Neural cell (in vitro differentiated cells): ENCODE measurements around the gene MGAM2. TPM values are rescaled to one million over a fixed set of nuclear protein-coding genes. Genes with fewer than 3 reads are reported as not detected.

ENCODE experiments used
- H2AFZ ChIP-seq: fragments of 200-600, 300-800 bp; sonication (generic), shearing (Covaris generic); 2 replicates; pipeline ENCODE4 v1.6.0; 2014; ENCODE audit warnings: low read depth, mild to moderate bottlenecking, antibody characterized with exemption, low read length, moderate library complexity
- H3F3A ChIP-seq: fragments of 200-600 bp; shearing (Covaris generic); 2 replicates; pipeline ENCODE4 v1.6.1; 2016; ENCODE audit warnings: mild to moderate bottlenecking, moderate library complexity, mixed read lengths, antibody characterized with exemption, low read length; ENCODE audit not compliant: insufficient read depth, poor library complexity, severe bottlenecking
- H3K27ac ChIP-seq: fragments of 200-600, 300-800 bp; sonication (generic), shearing (Covaris generic); 2 replicates; pipeline ENCODE4 v1.5.1; 2014; ENCODE audit warnings: mild to moderate bottlenecking, low read length, moderate library complexity
- H3K27me3 ChIP-seq: fragments of 300-800, 200-600 bp; sonication (generic), shearing (Covaris generic); 2 replicates; pipeline ENCODE4 v1.6.0; 2014; ENCODE audit warnings: mild to moderate bottlenecking, low read depth, low read length, moderate library complexity; ENCODE audit not compliant: insufficient read depth
- H3K36me3 ChIP-seq: fragments of 300-800, 200-600 bp; sonication (generic), shearing (Covaris generic); 2 replicates; pipeline ENCODE4 v1.5.1; 2014; ENCODE audit warnings: mild to moderate bottlenecking, antibody characterized with exemption, low read length, moderate library complexity; ENCODE audit not compliant: insufficient read depth
- H3K4me2 ChIP-seq: fragments of 300-800, 200-600 bp; sonication (generic), shearing (Covaris generic); 2 replicates; pipeline ENCODE4 v1.6.0; 2014; ENCODE audit warnings: mild to moderate bottlenecking, low read length
- H3K4me3 ChIP-seq: fragments of 300-800, 200-600 bp; sonication (generic), shearing (Covaris generic); 2 replicates; pipeline ENCODE4 v1.5.1; 2014; ENCODE audit warnings: mild to moderate bottlenecking, low read length, moderate library complexity
- H3K79me2 ChIP-seq: fragments of 200-600 bp; shearing (Covaris generic); replicated peaks from 2 replicates; pipeline ENCODE4 v1.6.0; 2014; ENCODE audit warnings: mild to moderate bottlenecking, low read length, moderate library complexity; ENCODE audit not compliant: insufficient read depth
- H3K9ac ChIP-seq: fragments of 300-800, 200-600 bp; sonication (generic), shearing (Covaris generic); 2 replicates; pipeline ENCODE4 v1.6.1; 2016; ENCODE audit warnings: mild to moderate bottlenecking, low read length, mixed read lengths
- H3K9me2 ChIP-seq: fragments of 200-600 bp; shearing (Covaris generic); 2 replicates; pipeline ENCODE4 v1.6.1; 2016; ENCODE audit warnings: mild to moderate bottlenecking, low read length, mixed read lengths; ENCODE audit not compliant: insufficient read depth
- H3K9me3 ChIP-seq: fragments of 200-600, 300-800 bp; sonication (generic), shearing (Covaris generic); 2 replicates; pipeline ENCODE4 v1.6.1; 2016; ENCODE audit warnings: mild to moderate bottlenecking, mixed run types, low read length, moderate library complexity, mixed read lengths
- H4K20me1 ChIP-seq: fragments of 200-600 bp; shearing (Covaris generic); 2 replicates; pipeline ENCODE4 v1.6.1; 2016; ENCODE audit warnings: mild to moderate bottlenecking, mixed run types; ENCODE audit not compliant: insufficient read depth
- CTCF ChIP-seq: fragments of 450-650 bp; IDR thresholded peaks from 2 replicates; pipeline ENCODE4 v1.5.1; 2014; ENCODE audit warnings: antibody characterized with exemption, mild to moderate bottlenecking, moderate library complexity; ENCODE audit not compliant: poor library complexity, severe bottlenecking
- EP300 ChIP-seq: fragments of 450-650 bp; conservative IDR thresholded peaks from 2 replicates; pipeline ENCODE4 v1.6.1; 2014; ENCODE audit warnings: antibody characterized with exemption, mild to moderate bottlenecking, moderate library complexity; ENCODE audit not compliant: poor library complexity, severe bottlenecking
- EZH2 ChIP-seq: fragments of 200-600, 300-800 bp; shearing (Covaris generic), sonication (generic); IDR thresholded peaks from 2 replicates; pipeline ENCODE4 v1.6.1; 2014; ENCODE audit warnings: antibody characterized with exemption, low read length, borderline replicate concordance, mild to moderate bottlenecking; ENCODE audit not compliant: insufficient read depth, poor library complexity, severe bottlenecking
- MXI1 ChIP-seq: fragments of 450-650 bp; conservative IDR thresholded peaks from 2 replicates; pipeline ENCODE4 v1.6.1; 2014; ENCODE audit warnings: antibody characterized with exemption, mild to moderate bottlenecking; ENCODE audit not compliant: poor library complexity, severe bottlenecking
- POLR2AphosphoS5 ChIP-seq: IDR thresholded peaks from 2 replicates; pipeline ENCODE4 v1.6.1; 2012
- RAD21 ChIP-seq: fragments of 450-650 bp; conservative IDR thresholded peaks from 2 replicates; pipeline ENCODE4 v1.6.1; 2014; ENCODE audit warnings: antibody characterized with exemption, mild to moderate bottlenecking, moderate library complexity
- REST ChIP-seq: IDR thresholded peaks from 2 replicates; pipeline ENCODE4 v1.6.1; 2012; ENCODE audit warnings: borderline replicate concordance
- SMC3 ChIP-seq: fragments of 450-650 bp; conservative IDR thresholded peaks from 2 replicates; pipeline ENCODE4 v1.6.1; 2014; ENCODE audit warnings: antibody characterized with exemption, mild to moderate bottlenecking, moderate library complexity; ENCODE audit not compliant: poor library complexity
- TAF1 ChIP-seq: IDR thresholded peaks from 2 replicates; pipeline ENCODE4 v1.6.1; 2012; ENCODE audit warnings: low read depth
- polyA plus RNA-seq: library from polyadenylated mRNA; depleted of rRNA; stranded (reverse); fragments of >200 nt; gene quantifications from 2 replicates; pipeline ENCODE4 v1.2.3, GENCODE V29; 2014

MGAM2 gene
- polyA plus RNA-seq, 1 donor from 2014 or later = 0.76 TPM

- H3K9me2 ChIP-seq = no peaks in the 10 kb centered on the region
- no peak overlapping the region for H3K9ac ChIP-seq
- no peaks in the 10 kb centered on the region for H3K79me2 ChIP-seq
- no peak overlapping the region for H3K4me2 ChIP-seq
- H3K4me3 ChIP-seq = no peak overlapping the region
- H4K20me1 ChIP-seq = no peaks in the 10 kb centered on the region
- no peak overlapping the region for H3K27ac ChIP-seq
- TF ChIP-seq RAD21 (no peak), POLR2AphosphoS5 (no peak), REST (no peak), MXI1 (no peak), SMC3 (no peak), CTCF (no peak), TAF1 (no peak), EP300 (no peak), EZH2 (no peak)
- H3F3A ChIP-seq = no peaks in the 10 kb centered on the region
- no peaks in the 10 kb centered on the region for H3K36me3 ChIP-seq
- H3K27me3 ChIP-seq = no peaks in the 10 kb centered on the region
- no peaks in the 10 kb centered on the region for H3K9me3 ChIP-seq
- no peak overlapping the region for H2AFZ ChIP-seq
Measured at GRCh38 chr7:142180426-142180825, 68.9 kb downstream of the MGAM2 start.

DNA sequence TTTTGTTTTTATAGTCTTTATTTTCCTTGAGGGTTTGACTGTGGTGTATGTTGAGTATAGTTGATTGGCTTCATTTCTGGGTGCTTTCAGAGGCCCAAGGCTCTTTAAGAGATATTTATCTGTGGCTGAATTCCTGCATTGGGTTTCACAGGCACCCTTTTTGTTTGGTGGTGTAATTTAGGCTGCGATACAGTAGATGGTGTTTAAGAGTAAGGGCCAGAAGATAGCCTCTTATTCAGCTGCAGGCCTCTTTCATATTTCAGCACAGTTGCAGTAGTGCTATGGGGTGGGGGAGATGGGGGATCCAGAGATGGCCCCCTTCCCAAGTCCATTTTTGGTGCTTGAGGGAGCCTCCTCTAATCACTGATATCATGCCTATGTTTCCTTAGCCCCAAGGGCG is 69.7 kb downstream of the MGAM2 start:
- Histone ChIP-seq H3K9me3 (no peaks in the 10 kb centered on the region), H3K36me3 (no peaks in the 10 kb centered on the region), H3K79me2 (no peaks in the 10 kb centered on the region), H3K27ac (no peak overlapping the region), H3F3A (no peaks in the 10 kb centered on the region), H3K27me3 (no peaks in the 10 kb centered on the region), H4K20me1 (no peaks in the 10 kb centered on the region), H2AFZ (no peak overlapping the region), H3K9ac (no peak overlapping the region), H3K9me2 (no peaks in the 10 kb centered on the region), H3K4me3 (no peak overlapping the region), H3K4me2 (no peak overlapping the region)
- no peak for TF ChIP-seq RAD21
- no peak for TF ChIP-seq SMC3
- TF ChIP-seq EP300 = no peak
- no peak for TF ChIP-seq TAF1
- TF ChIP-seq POLR2AphosphoS5 = no peak
- TF ChIP-seq CTCF = no peak
- no peak for TF ChIP-seq REST
- TF ChIP-seq EZH2 = no peak
- TF ChIP-seq MXI1 = no peak
